HCT116 (cell line): ENCODE data around the gene SLCO2B1. TPM values are rescaled to one million over a fixed set of nuclear protein-coding genes. Genes with fewer than 3 reads are reported as not detected.

ENCODE experiments used
- ATAC-seq: fragments of 200-7000 bp; cut with Tn5 transposase; 2 replicates; pipeline ENCODE4 v1.9.1; 2020; ENCODE audit warnings: mild to moderate bottlenecking, moderate library complexity
- BruUV-seq: library from RNA; stranded (reverse); fragments of 400-500 nt; replicated peaks from 2 replicates; lab custom pipeline; 2021; lab: Mats Ljungman, UMichigan
- CTCF ChIA-PET: fragments of 300-600 bp; sonication (Branson Sonifier 250); formaldehyde crosslinking; loops from one replicate; lab custom pipeline; 2021; ENCODE audit warnings: antibody characterized with exemption; lab: Charles Lee
- POLR2A ChIA-PET: fragments of 300-600, 350-600 bp; sonication (Branson Sonifier 250); formaldehyde crosslinking; loops from one replicate; lab custom pipeline; 2021; ENCODE audit warnings: antibody characterized with exemption; lab: Charles Lee
- RAD21 ChIA-PET, 2 experiments: fragments of 300-600 bp; sonication (Branson Sonifier 250); formaldehyde crosslinking; loops; one replicate each; lab custom pipeline; 2023; ENCODE audit warnings: low total read pairs in 2 of 2; ENCODE audit not compliant: uncharacterized antibody in 2 of 2, unreplicated experiment in 2 of 2, low non-redundant PET in 1 of 2; lab: Charles Lee
- DNase-seq: peaks from one replicate; pipeline ENCODE4 v3.0.0-alpha.2; 2010; ENCODE audit warnings: low read depth, low spot score
- H2AFZ ChIP-seq: fragments of 200-600 bp; shearing (Covaris generic), sonication (generic); 2 replicates; pipeline ENCODE4 v1.6.1; 2017; ENCODE audit warnings: low read depth, mixed run types, mixed read lengths, antibody characterized with exemption, low read length; ENCODE audit not compliant: poor library complexity, severe bottlenecking
- H3K27ac ChIP-seq: 2 replicates; pipeline ENCODE4 v1.5.1; 2012; ENCODE audit warnings: low read depth, low read length
- H3K27me3 ChIP-seq: fragments of 200-600 bp; sonication (generic); 2 replicates; pipeline ENCODE4 v1.6.1; 2016; ENCODE audit warnings: mixed run types, low read length, mixed read lengths; ENCODE audit not compliant: insufficient read depth
- H3K36me3 ChIP-seq, 2 experiments: fragments of 200-500 bp in 1 of 2; fragments of 200-600 bp in 1 of 2; sonication (Bioruptor generic) in 1 of 2; sonication (generic) in 1 of 2; 2 replicates each; pipeline versions ENCODE4 v1.5.1 to v1.6.1; 2014 to 2016; ENCODE audit warnings: low read length in 2 of 2, inconsistent platforms in 1 of 2, mixed read lengths in 1 of 2, mixed run types in 1 of 2; ENCODE audit not compliant: insufficient read depth in 2 of 2, control insufficient read depth in 1 of 2
- H3K4me1 ChIP-seq, 2 experiments: fragments of 200-600 bp in 1 of 2; sonication (generic) in 1 of 2; 2 replicates each; pipeline versions ENCODE4 v1.5.1 to v1.6.1; 2012 to 2017; ENCODE audit warnings: low read length in 2 of 2, inconsistent platforms in 1 of 2, mild to moderate bottlenecking in 1 of 2, mixed read lengths in 1 of 2, mixed run types in 1 of 2, moderate library complexity in 1 of 2; ENCODE audit not compliant: insufficient read depth in 2 of 2, control insufficient read depth in 1 of 2
- H3K4me2 ChIP-seq: fragments of 200-600 bp; sonication (generic); 2 replicates; pipeline ENCODE4 v1.6.1; 2017; ENCODE audit warnings: mixed run types, low read length, mixed read lengths
- H3K4me3 ChIP-seq, 2 experiments: fragments of 200-600 bp in 1 of 2; sonication (generic) in 1 of 2; replicated peaks in 1 of 2; 2 replicates each; pipeline ENCODE4 v1.5.1; 2011 to 2016; ENCODE audit warnings: low read length in 2 of 2, control low read depth in 1 of 2, low read depth in 1 of 2, mild to moderate bottlenecking in 1 of 2, mixed read lengths in 1 of 2, mixed run types in 1 of 2
- H3K79me2 ChIP-seq: fragments of 200-600 bp; sonication (generic); 2 replicates; pipeline ENCODE4 v1.6.1; 2017; ENCODE audit warnings: mild to moderate bottlenecking, mixed run types, low read length, moderate library complexity, mixed read lengths; ENCODE audit not compliant: insufficient read depth
- H3K9ac ChIP-seq: fragments of 200-600 bp; sonication (generic); 2 replicates; pipeline ENCODE4 v1.6.1; 2016; ENCODE audit warnings: low read length, mixed read lengths
- H3K9me2 ChIP-seq: fragments of 200-600 bp; sonication (generic), shearing (Covaris generic); 2 replicates; pipeline ENCODE4 v1.6.1; 2017; ENCODE audit warnings: mixed run types, mild to moderate bottlenecking, moderate library complexity; ENCODE audit not compliant: insufficient read depth
- H3K9me3 ChIP-seq, 2 experiments: fragments of 200-500 bp in 1 of 2; fragments of 200-600 bp in 1 of 2; sonication (Bioruptor generic) in 1 of 2; sonication (generic) in 1 of 2; 2 replicates each; pipeline ENCODE4 v1.6.1; 2014 to 2017; ENCODE audit warnings: low read length in 2 of 2, mixed read lengths in 2 of 2, inconsistent platforms in 1 of 2, low read depth in 1 of 2, mild to moderate bottlenecking in 1 of 2, mixed run types in 1 of 2, moderate library complexity in 1 of 2; ENCODE audit not compliant: control insufficient read depth in 1 of 2, insufficient read depth in 1 of 2
- H4K20me1 ChIP-seq: fragments of 200-600 bp; sonication (generic), shearing (Covaris generic); 2 replicates; pipeline ENCODE4 v1.6.1; 2017; ENCODE audit warnings: mixed run types, mild to moderate bottlenecking, moderate library complexity; ENCODE audit not compliant: insufficient read depth
- ATF3 ChIP-seq: IDR thresholded peaks from 2 replicates; pipeline ENCODE4 v1.6.1; 2012
- CBX3 ChIP-seq: IDR thresholded peaks from 2 replicates; pipeline ENCODE4 v1.6.1; 2012; ENCODE audit warnings: low read depth
- CEBPB ChIP-seq: IDR thresholded peaks from 2 replicates; pipeline ENCODE4 v1.6.1; 2012; ENCODE audit warnings: low read depth
- CTCF ChIP-seq, 3 experiments: fragments of 200-600 bp in 1 of 3; sonication (generic) in 1 of 3; IDR thresholded peaks in 2 of 3; conservative IDR thresholded peaks in 1 of 3; 2 replicates each; pipeline ENCODE4 v1.5.1; 2012 to 2017; ENCODE audit warnings: low read depth in 2 of 3, low read length in 2 of 3, antibody characterized with exemption in 1 of 3, borderline replicate concordance in 1 of 3, control low read depth in 1 of 3, mild to moderate bottlenecking in 1 of 3, mixed read lengths in 1 of 3, mixed run types in 1 of 3, moderate library complexity in 1 of 3; ENCODE audit not compliant: insufficient read depth in 1 of 3
- ELF1 ChIP-seq: IDR thresholded peaks from 2 replicates; pipeline ENCODE4 v1.6.1; 2012; ENCODE audit warnings: low read depth, borderline replicate concordance
- EZH2phosphoT487 ChIP-seq: fragments of 200-600 bp; IDR thresholded peaks from 2 replicates; pipeline ENCODE4 v1.6.1; 2018; ENCODE audit warnings: antibody characterized with exemption, borderline replicate concordance
- FOSL1 ChIP-seq: IDR thresholded peaks from 2 replicates; pipeline ENCODE4 v1.6.1; 2012; ENCODE audit warnings: low read depth
- JUND ChIP-seq: IDR thresholded peaks from 2 replicates; pipeline ENCODE4 v1.6.1; 2012
- MAX ChIP-seq: IDR thresholded peaks from 2 replicates; pipeline ENCODE4 v1.6.1; 2012
- POLR2A ChIP-seq: IDR thresholded peaks from 2 replicates; pipeline ENCODE4 v1.7.0; 2011; ENCODE audit warnings: borderline replicate concordance; ENCODE audit not compliant: insufficient read depth, insufficient read length; ENCODE audit errors: extremely low read depth
- POLR2AphosphoS5 ChIP-seq: IDR thresholded peaks from 2 replicates; pipeline ENCODE4 v1.6.1; 2011; ENCODE audit warnings: mild to moderate bottlenecking, low read depth, low read length, moderate library complexity
- SIN3A ChIP-seq: IDR thresholded peaks from 2 replicates; pipeline ENCODE4 v1.6.1; 2012; ENCODE audit warnings: low read depth
- SRF ChIP-seq: IDR thresholded peaks from 2 replicates; pipeline ENCODE4 v1.6.1; 2012; ENCODE audit warnings: low read depth
- TCF7L2 ChIP-seq: IDR thresholded peaks from 2 replicates; pipeline ENCODE4 v1.7.0; 2011; ENCODE audit warnings: borderline replicate concordance, inconsistent platforms; ENCODE audit not compliant: insufficient read depth, insufficient read length; ENCODE audit errors: extremely low read depth
- YY1 ChIP-seq: IDR thresholded peaks from 2 replicates; pipeline ENCODE4 v1.6.1; 2011; ENCODE audit warnings: low read length, low read depth, moderate library complexity, mild to moderate bottlenecking; ENCODE audit not compliant: insufficient replicate concordance; ENCODE audit errors: extremely low read depth
- ZBTB33 ChIP-seq: IDR thresholded peaks from 2 replicates; pipeline ENCODE4 v1.6.1; 2011; ENCODE audit warnings: mild to moderate bottlenecking, low read length, moderate library complexity; ENCODE audit not compliant: insufficient replicate concordance; ENCODE audit errors: extremely low read depth
- ZFX ChIP-seq: fragments of 450-650 bp; IDR thresholded peaks from 2 replicates; pipeline ENCODE4 v1.6.1; 2017
- ZNF274 ChIP-seq: fragments of 200-500 bp; sonication (Bioruptor generic); IDR thresholded peaks from 2 replicates; pipeline ENCODE4 v1.6.1; 2014; ENCODE audit warnings: mild to moderate bottlenecking, low read depth, low read length, inconsistent platforms
- intact Hi-C: fragments of 100-400 bp; cut with micrococcal nuclease; formaldehyde crosslinking; loops from 2 replicates; pipeline ENCODE4 v1.10.0; 2022
- total RNA-seq: library from RNA; stranded (reverse); gene quantifications from one replicate; pipeline ENCODE4 v1.2.1, GENCODE V29; 2021; ENCODE audit not compliant: unreplicated experiment

The SLCO2B1 gene
- total RNA-seq, 1 experiment from 2014 or later = 0.81 TPM

GRCh38 chr11:75189108-75189507 lies 38.2 kb downstream of the SLCO2B1 start:
- no peak overlapping the region for H3K9ac ChIP-seq
- TF ChIP-seq SRF = no peak
- TF ChIP-seq FOSL1 = no peak
- no peak for TF ChIP-seq JUND
- TF ChIP-seq POLR2AphosphoS5 = no peak
- TF ChIP-seq ATF3 = no peak
- TF ChIP-seq ZFX = no peak
- TF ChIP-seq ZNF274 = no peak
- TF ChIP-seq CEBPB = no peak
- no peak for TF ChIP-seq POLR2A
- TF ChIP-seq ELF1 = no peak
- TF ChIP-seq YY1 = no peak
- no peak for TF ChIP-seq MAX
- TF ChIP-seq ZBTB33 = no peak
- no peak for TF ChIP-seq TCF7L2
- no peak for TF ChIP-seq CBX3
- no peak for TF ChIP-seq CTCF (IDR thresholded peaks at IDR 0.05 in 2 of 3, conservative IDR thresholded peaks at IDR 0.05 in 1 of 3; ENCODE audit: borderline replicate concordance in 1 of 3, insufficient read depth in 1 of 3, low read depth in 2 of 3, low read length in 2 of 3)
- no peak for TF ChIP-seq SIN3A
- no peak for TF ChIP-seq EZH2phosphoT487
- no peaks in the 10 kb centered on the region for H3K36me3 ChIP-seq
- H3K4me1 ChIP-seq = no peaks in the 10 kb centered on the region
- POLR2A ChIA-PET = no interaction called here
- H3K9me3 ChIP-seq = no peaks in the 10 kb centered on the region
- RAD21 ChIA-PET = no interaction called here
- intact Hi-C loops = no loop called here
- H3K27me3 ChIP-seq = peaks cover 12% of the 10 kb centered on the region
- ATAC-seq = no peak
- H3K9me2 ChIP-seq = no peaks in the 10 kb centered on the region
- no peak overlapping the region for H3K4me3 ChIP-seq
- CTCF ChIA-PET = interaction anchor here (1.8 kb wide), 1 partner anchor 16 kb away, joined by 6 read pairs; no protein-coding TSS in a partner anchor
- H3K27ac ChIP-seq = no peak overlapping the region
- H2AFZ ChIP-seq = no peak overlapping the region
- no TSS peak for BruUV-seq
- H4K20me1 ChIP-seq = no peaks in the 10 kb centered on the region
- H3K4me2 ChIP-seq = no peak overlapping the region
- no peaks in the 10 kb centered on the region for H3K79me2 ChIP-seq
- no peak for DNase-seq
